ENCODE measurements around the gene FES.
"Not testable (repeated sequence)": the region's sequence is repeated elsewhere in the genome, so short reads cannot be mapped to it uniquely, and the experiment has no call there.

GRCh38 chr15:90849424-90849823 lies 34.9 kb upstream of the FES start:
- TF ChIP-seq CTCF (IDR thresholded peaks at IDR 0.05; ENCODE audit: poor library complexity, severe bottlenecking); RAD21 (conservative IDR thresholded peaks at IDR 0.05): not testable (repeated sequence)
